Measurements from ENCODE around the gene KDR.

The KDR gene

GRCh38 chr4:55122235-55122634 is 3.2 kb downstream of the KDR start:
- DNase-seq: no peak

GRCh38 chr4:55121246-55121645 is 4.1 kb downstream of the KDR start:
- DNase-seq: no peak

- no peak for DNase-seq
Observed at GRCh38 chr4:55118397-55118796, 7.0 kb downstream of the KDR start.

GRCh38 chr4:55117511-55117910 is 7.9 kb downstream of the KDR start:
- DNase-seq: no peak

GRCh38 chr4:55116450-55116849 is 8.9 kb downstream of the KDR start:
- peak; percentile 80 for DNase-seq

- no peak for DNase-seq
Observed at GRCh38 chr4:55111601-55112000, 13.8 kb downstream of the KDR start.

GRCh38 chr4:55110131-55110530 is 15.3 kb downstream of the KDR start:
- no peak for DNase-seq

- DNase-seq: no peak
Observed at GRCh38 chr4:55107054-55107453, 18.3 kb downstream of the KDR start.

GRCh38 chr4:55103224-55103623 is 22.2 kb downstream of the KDR start:
- no peak for DNase-seq

- DNase-seq: no peak
Observed at GRCh38 chr4:55099816-55100215, 25.6 kb downstream of the KDR start.

GRCh38 chr4:55098456-55099204 is 26.8 kb downstream of the KDR start:
- no peak for DNase-seq

GRCh38 chr4:55096619-55097018 is 28.8 kb downstream of the KDR start:
- no peak for DNase-seq

GRCh38 chr4:55096045-55096444 is 29.4 kb downstream of the KDR start:
- DNase-seq: no peak

- DNase-seq: no peak
Observed at GRCh38 chr4:55092504-55092903, 32.9 kb downstream of the KDR start.

- DNase-seq: no peak
Observed at GRCh38 chr4:55089916-55090315, 35.5 kb downstream of the KDR start.

GRCh38 chr4:55087913-55088260 is 37.5 kb downstream of the KDR start:
- no peak for DNase-seq

GRCh38 chr4:55087009-55087912 is 38.1 kb downstream of the KDR start:
- DNase-seq: no peak

- DNase-seq: no peak
Observed at GRCh38 chr4:55086578-55086977, 38.8 kb downstream of the KDR start.

GRCh38 chr4:55083735-55084134 is 41.7 kb downstream of the KDR start:
- no peak for DNase-seq

GRCh38 chr4:55082756-55083155 is 42.6 kb downstream of the KDR start:
- no peak for DNase-seq

- DNase-seq: peak; percentile 75
Observed at GRCh38 chr4:55080174-55080865, 45.1 kb downstream of the KDR start.

GRCh38 chr4:55079451-55080173 is 45.8 kb downstream of the KDR start:
- DNase-seq: peak; percentile 62

GRCh38 chr4:55078987-55079386 is 46.4 kb downstream of the KDR start:
- peak; percentile 89 for DNase-seq
